Ascending aorta (tissue), 2 donors: ENCODE data around the gene OFD1. TPM values are rescaled to one million over a fixed set of nuclear protein-coding genes. Genes with fewer than 3 reads are reported as not detected.

Source experiments
- DNase-seq, 2 donors: peaks; one replicate each; pipeline ENCODE4 v3.0.0-alpha.2; 2019; ENCODE audit warnings: low spot score in 2 of 2
- H3K27ac ChIP-seq, 2 donors: fragments of 200-600 bp; sonication (generic); one replicate each; pipeline ENCODE4 v1.5.1; 2016 to 2017; ENCODE audit warnings: mild to moderate bottlenecking in 1 of 2
- H3K27me3 ChIP-seq: fragments of 200-600 bp; sonication (generic); one replicate; pipeline ENCODE4 v1.5.1; 2017
- H3K36me3 ChIP-seq, 2 donors: fragments of 200-600 bp; sonication (generic); one replicate each; pipeline ENCODE4 v1.5.1; 2016
- H3K4me1 ChIP-seq, 2 donors: fragments of 200-600 bp; sonication (generic); one replicate each; pipeline ENCODE4 v1.5.1; 2016 to 2017; ENCODE audit warnings: mild to moderate bottlenecking in 1 of 2
- H3K4me3 ChIP-seq, 2 donors: fragments of 200-600 bp; sonication (generic); one replicate each; pipeline ENCODE4 v1.5.1; 2016 to 2017; ENCODE audit warnings: mild to moderate bottlenecking in 1 of 2
- H3K9me3 ChIP-seq, 2 donors: fragments of 200-600 bp; sonication (generic); one replicate each; pipeline ENCODE4 v1.5.1; 2016
- intact Hi-C: fragments of 100-400 bp; cut with DNase I; formaldehyde crosslinking; loops from one replicate; pipeline ENCODE4 v1.15.1; 2023
- total RNA-seq: library from RNA; depleted of rRNA; stranded (reverse); fragments of >200 nt; gene quantifications from one replicate; pipeline ENCODE4 v1.1.0, GENCODE V29; 2016
- TF ChIP-seq, protein P1 (sequence below), 3 experiments: fragments of 200-600 bp in 2 of 3; fragments of 450-650 bp in 1 of 3; sonication (generic) in 2 of 3; IDR thresholded peaks; one replicate each; pipeline ENCODE4 v1.5.1; 2016 to 2019; ENCODE audit warnings: antibody characterized with exemption in 3 of 3, mild to moderate bottlenecking in 1 of 3, moderate library complexity in 1 of 3

OFD1 gene
- total RNA-seq, 1 donor from 2014 or later: 8.4 TPM

DNA sequence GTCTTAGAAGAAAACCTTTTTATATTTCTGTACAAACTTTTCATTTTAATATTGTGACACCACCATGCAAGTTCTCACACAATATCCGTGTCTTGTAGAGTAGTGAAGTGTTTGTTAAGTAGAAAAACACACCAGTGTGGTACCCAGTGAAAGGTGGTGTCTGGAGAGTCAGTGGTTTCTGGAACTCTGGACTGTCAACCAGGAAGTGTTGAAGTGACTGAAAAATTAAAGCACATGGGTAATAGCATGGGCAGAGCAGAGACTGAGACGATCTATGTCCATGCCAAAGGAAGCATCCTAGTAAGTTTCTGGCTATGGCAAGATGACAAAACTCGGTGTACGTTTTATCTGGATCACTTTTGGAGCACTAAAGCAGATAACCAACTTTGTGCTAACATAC, 23.4 kb upstream of the OFD1 start:
- no peak overlapping the region for H3K27ac ChIP-seq
- DNase-seq: no peak
- intact Hi-C loops: no loop called here
- peaks cover 0 to 69% of the 10 kb centered on the region in 2 donors for H3K36me3 ChIP-seq
- H3K4me1 ChIP-seq: no peaks in the 10 kb centered on the region
- TF ChIP-seq, protein P1, sequence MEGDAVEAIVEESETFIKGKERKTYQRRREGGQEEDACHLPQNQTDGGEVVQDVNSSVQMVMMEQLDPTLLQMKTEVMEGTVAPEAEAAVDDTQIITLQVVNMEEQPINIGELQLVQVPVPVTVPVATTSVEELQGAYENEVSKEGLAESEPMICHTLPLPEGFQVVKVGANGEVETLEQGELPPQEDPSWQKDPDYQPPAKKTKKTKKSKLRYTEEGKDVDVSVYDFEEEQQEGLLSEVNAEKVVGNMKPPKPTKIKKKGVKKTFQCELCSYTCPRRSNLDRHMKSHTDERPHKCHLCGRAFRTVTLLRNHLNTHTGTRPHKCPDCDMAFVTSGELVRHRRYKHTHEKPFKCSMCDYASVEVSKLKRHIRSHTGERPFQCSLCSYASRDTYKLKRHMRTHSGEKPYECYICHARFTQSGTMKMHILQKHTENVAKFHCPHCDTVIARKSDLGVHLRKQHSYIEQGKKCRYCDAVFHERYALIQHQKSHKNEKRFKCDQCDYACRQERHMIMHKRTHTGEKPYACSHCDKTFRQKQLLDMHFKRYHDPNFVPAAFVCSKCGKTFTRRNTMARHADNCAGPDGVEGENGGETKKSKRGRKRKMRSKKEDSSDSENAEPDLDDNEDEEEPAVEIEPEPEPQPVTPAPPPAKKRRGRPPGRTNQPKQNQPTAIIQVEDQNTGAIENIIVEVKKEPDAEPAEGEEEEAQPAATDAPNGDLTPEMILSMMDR (IDR thresholded peaks at IDR 0.05): no peak
- no peaks in the 10 kb centered on the region for H3K27me3 ChIP-seq
- H3K9me3 ChIP-seq: no peaks in the 10 kb centered on the region
- no peak overlapping the region for H3K4me3 ChIP-seq

DNA sequence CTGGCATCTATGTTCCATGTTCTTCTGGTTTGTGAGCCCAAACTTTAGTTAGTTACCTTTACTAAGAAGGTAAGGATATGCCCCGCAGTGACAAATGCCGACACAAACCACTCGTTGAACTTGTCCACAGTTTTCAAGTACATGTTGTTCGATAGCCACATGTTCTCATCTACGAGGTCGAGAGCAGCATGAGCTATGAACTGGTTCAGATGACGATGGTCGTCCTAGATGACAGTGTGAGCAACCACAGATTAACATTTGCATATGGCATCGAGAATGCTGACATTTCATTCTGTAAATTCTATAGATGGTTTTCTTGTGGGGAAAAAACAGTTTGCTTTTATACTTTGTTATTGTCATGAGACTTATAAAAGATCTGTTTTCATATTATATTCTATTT, 18.1 kb upstream of the OFD1 start:
- DNase-seq: no peak
- intact Hi-C loops: no loop called here
- TF ChIP-seq, protein P1 (IDR thresholded peaks at IDR 0.05): no peak
- Histone ChIP-seq H3K27ac (no peak overlapping the region), H3K36me3 (peaks cover 0 to 52% of the 10 kb centered on the region in 2 donors), H3K4me1 (no peaks in the 10 kb centered on the region), H3K9me3 (no peaks in the 10 kb centered on the region), H3K27me3 (no peaks in the 10 kb centered on the region), H3K4me3 (no peak overlapping the region)

DNA sequence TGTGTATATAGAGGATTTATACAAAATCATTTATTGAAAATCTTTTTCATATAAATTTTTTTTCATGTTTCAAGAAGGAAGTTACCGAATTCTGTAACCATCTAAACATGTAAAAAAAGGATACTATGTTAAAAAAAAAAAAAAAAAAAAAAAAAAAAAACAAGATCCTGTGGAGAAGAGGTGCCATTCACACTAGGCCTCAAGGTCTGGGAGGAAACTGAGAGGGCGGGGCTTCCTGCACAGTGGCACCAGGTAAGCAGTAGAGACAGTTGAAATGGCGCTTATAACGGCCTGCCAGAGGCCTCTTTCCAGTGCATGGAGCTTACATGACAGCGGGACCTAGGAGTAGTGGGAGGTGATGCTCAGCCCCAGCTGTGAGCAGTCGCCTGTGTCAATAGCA, 17.6 kb upstream of the OFD1 start:
- peaks cover 0 to 48% of the 10 kb centered on the region in 2 donors for H3K36me3 ChIP-seq
- TF ChIP-seq, protein P1 (IDR thresholded peaks at IDR 0.05): no peak
- peak overlapping the region in 1 of 2 donors; percentile 45 for H3K27ac ChIP-seq
- intact Hi-C loops: no loop called here
- no peak overlapping the region for H3K4me3 ChIP-seq
- DNase-seq: no peak
- no peaks in the 10 kb centered on the region for H3K9me3 ChIP-seq
- no peaks in the 10 kb centered on the region for H3K4me1 ChIP-seq
- H3K27me3 ChIP-seq: no peaks in the 10 kb centered on the region

DNA sequence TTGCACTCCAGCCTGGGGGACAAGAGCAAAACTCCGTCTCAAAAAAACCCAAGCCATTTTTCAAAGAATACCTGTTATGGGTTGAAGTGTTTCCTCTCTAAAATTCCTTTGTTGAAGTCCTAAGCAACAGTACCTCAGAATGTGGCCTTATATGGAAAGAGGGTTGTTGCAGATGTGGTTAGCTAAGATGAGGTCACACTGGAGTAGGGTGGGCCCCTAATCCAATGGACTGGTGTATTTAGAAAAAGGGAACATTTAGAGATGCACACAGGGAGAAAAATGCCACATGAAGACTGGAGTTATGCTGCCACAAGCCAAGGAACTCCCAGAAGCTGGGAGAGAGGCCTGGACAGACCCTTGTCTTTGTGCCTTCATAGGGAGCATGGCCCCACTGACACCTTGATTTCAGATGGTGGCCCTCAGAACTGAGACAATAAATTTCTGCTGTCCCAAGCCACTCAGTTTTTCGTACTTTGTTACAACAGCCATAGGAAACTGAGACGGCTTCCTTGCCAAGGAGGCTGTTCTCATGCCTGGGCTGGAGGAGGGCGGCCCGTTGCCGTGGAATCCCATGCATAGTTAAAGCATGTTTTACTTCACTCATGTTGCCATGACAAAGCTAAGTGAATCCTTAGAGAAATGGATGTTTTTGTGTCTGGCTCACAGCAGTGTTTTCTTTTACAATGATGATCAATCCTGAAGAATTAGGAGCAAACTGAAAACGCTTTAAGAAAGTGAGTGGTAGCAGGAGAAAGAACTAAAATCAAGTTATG, 16.7 kb upstream of the OFD1 start:
- H3K9me3 ChIP-seq: no peaks in the 10 kb centered on the region
- TF ChIP-seq, protein P1 (IDR thresholded peaks at IDR 0.05): no peak
- peaks cover 0 to 39% of the 10 kb centered on the region in 2 donors for H3K36me3 ChIP-seq
- intact Hi-C loops: no loop called here
- DNase-seq: no peak
- H3K4me1 ChIP-seq: no peaks in the 10 kb centered on the region
- no peaks in the 10 kb centered on the region for H3K27me3 ChIP-seq
- H3K27ac ChIP-seq: peak overlapping the region; percentile 45 to 46
- H3K4me3 ChIP-seq: no peak overlapping the region

DNA sequence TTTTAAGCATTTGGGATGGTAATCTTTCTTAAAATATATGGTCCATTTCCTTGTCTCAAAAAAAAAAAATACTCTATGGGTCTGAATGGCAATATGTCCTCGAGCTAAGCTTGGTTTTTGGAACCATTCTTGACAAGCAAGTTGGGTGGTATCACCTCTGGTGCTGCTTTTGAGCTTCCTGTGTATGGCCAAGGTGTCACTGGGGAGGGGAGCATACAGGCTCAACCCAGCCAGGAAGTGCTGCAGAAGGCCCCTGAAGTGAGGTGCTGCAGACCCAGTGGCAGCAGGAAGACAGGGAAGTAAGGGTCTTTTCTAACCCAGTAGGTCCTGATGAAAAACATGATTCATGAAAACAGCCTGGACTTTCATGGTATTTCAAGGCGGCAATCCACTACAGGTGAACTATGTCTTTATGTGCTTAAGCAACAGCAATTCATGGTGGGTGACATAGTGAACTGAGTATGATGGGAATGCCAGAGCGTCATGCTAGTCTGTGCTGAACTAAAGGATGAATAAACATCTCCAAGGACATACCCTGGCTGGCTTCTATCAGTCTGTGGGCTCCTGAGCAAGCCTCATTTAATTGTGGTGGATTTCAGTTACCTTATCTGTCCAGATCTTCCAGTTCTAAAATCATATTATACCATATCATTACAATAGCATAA, 15.2 kb upstream of the OFD1 start:
- no peaks in the 10 kb centered on the region for H3K27me3 ChIP-seq
- no peaks in the 10 kb centered on the region for H3K9me3 ChIP-seq
- DNase-seq: no peak
- intact Hi-C loops: no loop called here
- TF ChIP-seq, protein P1 (IDR thresholded peaks at IDR 0.05): no peak
- no peaks in the 10 kb centered on the region for H3K4me1 ChIP-seq
- peaks cover 0 to 29% of the 10 kb centered on the region in 2 donors for H3K36me3 ChIP-seq
- no peak overlapping the region for H3K4me3 ChIP-seq
- no peak overlapping the region for H3K27ac ChIP-seq
